ENCODE measurements around the gene ZNF362. TPM values are rescaled to one million over a fixed set of nuclear protein-coding genes. Genes with fewer than 3 reads are reported as not detected.

ZNF362 gene
- polyA plus RNA-seq, 1 experiment: 9.0 TPM

GRCh38 chr1:33244143-33244808, 12.0 kb upstream of the ZNF362 start:
- DNase-seq (ENCODE audit: low read depth, low spot score): no peak
- ChIA-PET CTCF (no interaction called here), POLR2A (no interaction called here)

DNA sequence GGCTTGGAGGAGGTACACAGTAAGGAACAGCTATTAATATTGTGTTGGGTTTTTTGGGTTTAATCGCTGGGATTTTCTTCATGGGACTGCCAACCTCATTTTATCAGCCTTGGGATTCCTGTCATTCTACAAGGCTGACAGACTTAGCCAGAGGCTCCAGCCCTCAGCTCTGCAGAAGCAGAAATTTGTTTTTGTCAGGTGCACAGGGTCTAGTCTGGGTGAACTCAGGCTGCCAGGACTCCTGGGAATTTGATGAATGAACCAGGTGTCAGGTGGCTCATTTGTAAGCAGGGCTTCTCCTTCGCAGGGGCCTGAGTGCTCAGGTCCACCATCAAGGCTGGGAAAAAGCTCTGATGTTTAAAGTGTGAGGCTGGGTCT, 11.5 kb upstream of the ZNF362 start:
- TF ChIP-seq, protein P1, sequence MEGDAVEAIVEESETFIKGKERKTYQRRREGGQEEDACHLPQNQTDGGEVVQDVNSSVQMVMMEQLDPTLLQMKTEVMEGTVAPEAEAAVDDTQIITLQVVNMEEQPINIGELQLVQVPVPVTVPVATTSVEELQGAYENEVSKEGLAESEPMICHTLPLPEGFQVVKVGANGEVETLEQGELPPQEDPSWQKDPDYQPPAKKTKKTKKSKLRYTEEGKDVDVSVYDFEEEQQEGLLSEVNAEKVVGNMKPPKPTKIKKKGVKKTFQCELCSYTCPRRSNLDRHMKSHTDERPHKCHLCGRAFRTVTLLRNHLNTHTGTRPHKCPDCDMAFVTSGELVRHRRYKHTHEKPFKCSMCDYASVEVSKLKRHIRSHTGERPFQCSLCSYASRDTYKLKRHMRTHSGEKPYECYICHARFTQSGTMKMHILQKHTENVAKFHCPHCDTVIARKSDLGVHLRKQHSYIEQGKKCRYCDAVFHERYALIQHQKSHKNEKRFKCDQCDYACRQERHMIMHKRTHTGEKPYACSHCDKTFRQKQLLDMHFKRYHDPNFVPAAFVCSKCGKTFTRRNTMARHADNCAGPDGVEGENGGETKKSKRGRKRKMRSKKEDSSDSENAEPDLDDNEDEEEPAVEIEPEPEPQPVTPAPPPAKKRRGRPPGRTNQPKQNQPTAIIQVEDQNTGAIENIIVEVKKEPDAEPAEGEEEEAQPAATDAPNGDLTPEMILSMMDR (IDR thresholded peaks at IDR 0.05; ENCODE audit: low read depth, low read length): no peak
- no peak overlapping the region for H3K4me3 ChIP-seq (ENCODE audit: low read depth, low read length)
- H3K27me3 ChIP-seq (ENCODE audit: control insufficient read depth, insufficient read depth, low read length): peaks cover 24% of the 10 kb centered on the region
- no peak overlapping the region for H3K27ac ChIP-seq (ENCODE audit: low read depth, low read length)
- H3K9me3 ChIP-seq (ENCODE audit: control insufficient read depth, insufficient read depth, low read length): no peaks in the 10 kb centered on the region
- DNase-seq (ENCODE audit: low read depth, low spot score): no peak
- POLR2A ChIA-PET: no interaction called here
- CTCF ChIA-PET: no interaction called here

More at GRCh38 chr1:33244143-33244808, 12.0 kb upstream of the ZNF362 start:
- Histone ChIP-seq H3K27me3 (ENCODE audit: control insufficient read depth, insufficient read depth, low read length) (peaks cover 20% of the 10 kb centered on the region), H3K9me3 (ENCODE audit: control insufficient read depth, insufficient read depth, low read length) (no peaks in the 10 kb centered on the region), H3K27ac (ENCODE audit: low read depth, low read length) (no peak overlapping the region), H3K4me3 (ENCODE audit: low read depth, low read length) (no peak overlapping the region)
- TF ChIP-seq, protein P1 (IDR thresholded peaks at IDR 0.05; ENCODE audit: low read depth, low read length): no peak

GRCh38 chr1:33246171-33246570, 10.1 kb upstream of the ZNF362 start:
- Histone ChIP-seq H3K4me3 (ENCODE audit: low read depth, low read length) (no peak overlapping the region), H3K27ac (ENCODE audit: low read depth, low read length) (no peak overlapping the region), H3K27me3 (ENCODE audit: control insufficient read depth, insufficient read depth, low read length) (peaks cover 27% of the 10 kb centered on the region), H3K9me3 (ENCODE audit: control insufficient read depth, insufficient read depth, low read length) (no peaks in the 10 kb centered on the region)
- TF ChIP-seq, protein P1 (IDR thresholded peaks at IDR 0.05; ENCODE audit: low read depth, low read length): no peak
- ChIA-PET CTCF (no interaction called here), POLR2A (no interaction called here)
- no peak for DNase-seq (ENCODE audit: low read depth, low spot score)

DNA sequence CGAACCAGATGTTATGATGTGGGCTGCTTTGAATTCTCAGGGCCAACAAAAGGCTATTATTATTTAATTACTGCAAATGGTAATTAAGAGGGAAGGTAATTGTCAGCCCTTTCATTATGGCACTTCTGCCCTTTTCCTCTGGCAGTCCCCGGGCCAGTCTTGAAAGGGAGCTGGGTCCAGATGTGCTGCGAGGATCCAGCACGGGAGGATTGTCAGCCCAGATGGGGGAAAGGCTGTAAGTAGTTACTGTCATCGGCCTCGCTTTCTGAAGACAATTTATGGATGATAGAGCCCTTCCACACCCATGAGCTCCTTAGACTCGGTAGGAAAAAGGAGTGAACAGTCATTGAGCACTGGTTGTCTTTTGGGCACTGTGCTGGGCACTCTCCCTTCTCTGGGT, 8.7 kb upstream of the ZNF362 start:
- CTCF ChIA-PET: interaction anchor here (0.6 to 1.0 kb wide), 2 partner anchors 48 to 372 kb away, joined by 4 read pairs; no protein-coding TSS in a partner anchor
- DNase-seq (ENCODE audit: low read depth, low spot score): no peak
- Histone ChIP-seq H3K9me3 (ENCODE audit: control insufficient read depth, insufficient read depth, low read length) (no peaks in the 10 kb centered on the region), H3K27ac (ENCODE audit: low read depth, low read length) (no peak overlapping the region), H3K27me3 (ENCODE audit: control insufficient read depth, insufficient read depth, low read length) (peaks cover 25% of the 10 kb centered on the region), H3K4me3 (ENCODE audit: low read depth, low read length) (no peak overlapping the region)
- TF ChIP-seq, protein P1 (IDR thresholded peaks at IDR 0.05; ENCODE audit: low read depth, low read length): no peak
- POLR2A ChIA-PET: no interaction called here

DNA sequence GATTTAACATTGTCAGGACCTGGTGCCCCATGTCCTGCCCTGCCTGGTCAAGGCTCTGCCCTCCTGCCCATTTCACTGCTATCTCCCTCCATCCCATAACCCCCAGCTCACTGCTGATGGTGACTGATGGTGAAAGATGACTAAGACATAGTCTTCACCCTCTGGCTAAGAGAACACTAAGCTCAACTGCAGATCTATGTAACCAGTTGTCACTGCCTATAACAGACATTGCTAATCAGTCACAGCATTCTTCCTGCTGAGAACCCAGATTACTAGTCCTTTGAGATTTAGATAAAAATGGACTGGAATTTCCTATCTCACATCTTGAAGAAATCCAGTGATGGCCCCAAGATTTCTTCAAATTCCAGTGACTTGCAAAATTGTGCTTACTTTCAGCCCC, 8.0 kb upstream of the ZNF362 start:
- no peak overlapping the region for H3K27ac ChIP-seq (ENCODE audit: low read depth, low read length)
- CTCF ChIA-PET: interaction anchor here (0.6 to 1.0 kb wide), 2 partner anchors 47 to 372 kb away, joined by 4 read pairs; no protein-coding TSS in a partner anchor

More for the DNA sequence above, 8.0 kb upstream of the ZNF362 start:
- DNase-seq (ENCODE audit: low read depth, low spot score): no peak
- POLR2A ChIA-PET: no interaction called here
- Histone ChIP-seq H3K4me3 (ENCODE audit: low read depth, low read length) (no peak overlapping the region), H3K9me3 (ENCODE audit: control insufficient read depth, insufficient read depth, low read length) (no peaks in the 10 kb centered on the region), H3K27me3 (ENCODE audit: control insufficient read depth, insufficient read depth, low read length) (peaks cover 25% of the 10 kb centered on the region)
- TF ChIP-seq, protein P1 (IDR thresholded peaks at IDR 0.05; ENCODE audit: low read depth, low read length): no peak
